GM21825 (cell line): ENCODE results near the gene PRICKLE4.

ENCODE experiments used
- ATAC-seq: cut with Tn5 transposase; IDR thresholded peaks from one replicate; pipeline ENCODE4 v1.9.1; 2021; ENCODE audit warnings: mild to moderate bottlenecking, moderate library complexity; ENCODE audit not compliant: unreplicated experiment

The PRICKLE4 gene, protein sequence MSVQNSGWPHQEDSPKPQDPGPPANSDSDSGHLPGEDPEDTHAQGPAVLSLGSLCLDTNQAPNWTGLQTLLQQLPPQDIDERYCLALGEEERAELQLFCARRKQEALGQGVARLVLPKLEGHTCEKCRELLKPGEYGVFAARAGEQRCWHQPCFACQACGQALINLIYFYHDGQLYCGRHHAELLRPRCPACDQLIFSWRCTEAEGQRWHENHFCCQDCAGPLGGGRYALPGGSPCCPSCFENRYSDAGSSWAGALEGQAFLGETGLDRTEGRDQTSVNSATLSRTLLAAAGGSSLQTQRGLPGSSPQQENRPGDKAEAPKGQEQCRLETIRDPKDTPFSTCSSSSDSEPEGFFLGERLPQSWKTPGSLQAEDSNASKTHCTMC

DNA sequence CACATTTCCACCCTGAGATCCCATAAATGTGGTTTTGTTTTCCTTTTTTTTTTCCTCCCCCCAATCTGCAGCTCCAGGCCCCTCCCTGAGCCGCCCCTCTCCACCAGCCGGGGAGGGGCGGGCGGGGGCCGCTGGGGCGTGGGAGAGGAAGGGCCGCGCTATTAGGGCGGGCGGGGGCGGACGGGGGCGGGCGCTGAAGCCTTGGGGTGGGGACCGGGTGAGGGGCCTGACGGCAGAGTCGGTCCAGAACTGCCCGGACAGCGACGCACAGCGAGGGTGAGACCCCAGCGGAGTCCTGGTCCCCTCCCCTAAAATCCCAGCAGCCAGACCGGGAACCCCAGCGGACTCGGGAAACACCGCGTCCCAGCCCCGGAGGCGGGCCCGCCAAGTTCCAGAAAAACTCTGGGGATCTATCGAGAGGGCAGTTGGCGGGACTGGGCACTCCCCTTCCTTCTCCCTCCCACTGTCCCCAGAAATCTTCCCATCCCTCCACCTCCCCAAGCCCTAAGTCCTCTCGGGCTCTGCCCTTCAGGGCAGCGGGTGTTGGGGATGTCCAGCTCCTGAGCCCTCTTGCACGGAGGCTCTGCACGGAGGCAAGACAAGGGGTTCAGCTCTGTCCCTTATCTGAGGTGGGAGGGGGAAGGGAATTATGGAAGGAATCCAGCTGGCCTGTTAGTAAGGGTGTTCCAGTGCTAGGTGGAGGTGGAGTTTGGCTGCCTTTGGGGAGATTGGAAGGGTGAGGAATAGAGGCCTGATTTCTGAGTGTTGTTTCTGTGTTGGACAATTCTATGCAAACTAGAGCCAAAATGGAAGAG, at the start of gene PRICKLE4:
PRICKLE4 (plus strand) TSS at position 232 of the 815 bp plus-strand sequence. CDS start 2,692 bp downstream, outside the sequence.
- no peak for ATAC-seq

DNA sequence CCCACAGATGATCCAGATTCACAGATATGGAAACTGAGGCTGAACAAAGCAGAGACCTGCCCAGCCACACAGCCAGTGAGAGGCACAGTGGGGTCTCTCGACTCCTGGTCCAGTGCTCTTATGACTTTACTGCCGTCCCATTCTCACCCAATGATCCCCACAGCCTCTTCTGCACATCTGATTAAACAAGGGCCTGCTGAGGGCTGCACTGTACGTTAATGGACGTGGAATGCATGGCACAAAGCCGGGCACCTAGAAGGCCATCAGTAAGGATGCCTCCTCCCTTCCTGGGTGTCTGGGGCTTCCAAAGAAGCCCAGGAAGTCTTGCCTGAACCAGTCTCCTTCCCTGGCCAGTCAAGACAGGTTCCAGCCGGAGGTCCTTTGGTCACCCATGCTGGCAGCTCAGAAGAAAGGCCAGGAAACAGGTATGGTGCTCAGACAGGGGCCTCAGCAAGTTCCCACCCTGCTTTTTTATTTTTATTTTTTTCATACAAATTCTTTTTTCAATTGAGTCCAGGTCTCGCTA, 49.0 kb upstream of the PRICKLE4 start:
- no peak for ATAC-seq

DNA sequence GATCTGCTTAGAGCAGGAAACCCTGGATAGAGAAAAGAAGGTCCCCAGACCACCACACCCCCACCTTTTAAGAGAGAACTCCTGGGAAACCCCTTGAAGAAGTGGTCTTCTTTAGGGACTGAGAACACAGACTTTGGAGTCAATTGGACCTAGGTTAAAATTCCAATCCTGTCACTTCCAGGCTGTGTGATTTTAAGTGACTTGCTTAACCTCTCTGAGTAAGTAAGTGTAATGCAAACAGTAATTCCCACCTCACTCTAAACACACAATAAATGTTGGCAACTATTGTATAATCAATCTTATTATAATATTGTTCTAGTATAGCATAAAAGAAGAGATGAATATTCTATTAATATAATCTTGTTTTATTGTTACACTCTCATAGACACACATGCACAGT, 48.4 kb upstream of the PRICKLE4 start:
- no peak for ATAC-seq

DNA sequence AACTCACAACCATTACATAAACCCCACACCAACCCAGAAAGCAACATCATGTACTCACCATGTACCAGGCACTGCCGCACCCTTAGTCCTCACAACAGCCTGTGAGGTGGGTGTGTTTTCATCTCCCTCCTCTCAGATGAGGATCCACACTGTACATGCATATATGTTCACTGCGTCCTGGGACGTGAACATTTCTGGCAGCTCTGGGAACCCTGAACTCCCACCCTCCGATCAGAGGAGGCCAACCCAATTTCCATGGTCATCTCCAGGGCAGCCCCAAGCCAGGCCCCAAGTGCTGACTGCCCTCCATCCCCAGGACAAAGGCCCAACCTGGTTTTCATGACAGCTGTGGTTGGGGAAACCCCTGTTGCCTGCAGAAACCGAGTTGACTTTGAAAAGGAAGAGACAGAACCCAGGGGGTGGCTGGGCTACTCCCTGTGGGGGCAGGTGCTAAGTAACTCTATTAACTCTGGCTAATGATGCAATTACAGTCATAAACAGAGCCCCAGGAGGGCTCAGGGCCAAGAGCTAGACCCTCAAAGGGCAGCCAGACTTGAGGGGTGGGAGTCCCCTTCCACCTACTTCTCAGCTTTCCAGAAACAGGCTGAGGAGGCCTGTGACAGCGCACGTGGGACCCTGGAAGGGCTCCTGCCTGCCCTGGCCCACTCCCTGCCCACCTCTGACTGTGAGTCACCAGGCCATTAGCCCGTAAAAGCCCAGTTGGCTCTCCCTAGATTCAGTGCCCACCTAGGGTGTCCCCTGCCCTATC, 47.8 kb upstream of the PRICKLE4 start:
- peak; percentile 25 for ATAC-seq

DNA sequence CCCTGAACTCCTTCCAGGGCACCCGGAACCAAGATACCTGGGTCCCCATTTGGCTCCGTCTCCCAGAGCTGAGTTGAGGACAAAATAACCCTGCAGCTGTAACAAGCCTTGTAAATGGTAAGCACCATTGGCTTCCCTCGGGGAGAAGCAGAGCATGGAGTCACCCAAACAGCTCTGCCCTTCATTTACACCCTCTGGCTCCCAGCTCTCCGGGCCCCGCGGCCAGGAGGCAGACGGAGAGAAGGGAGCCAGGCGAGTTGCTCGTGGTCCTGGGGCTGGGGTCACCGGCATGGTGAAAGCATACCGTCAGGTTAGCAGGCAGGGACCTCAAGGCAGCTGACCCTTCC, 47.2 kb upstream of the PRICKLE4 start:
- no peak for ATAC-seq

DNA sequence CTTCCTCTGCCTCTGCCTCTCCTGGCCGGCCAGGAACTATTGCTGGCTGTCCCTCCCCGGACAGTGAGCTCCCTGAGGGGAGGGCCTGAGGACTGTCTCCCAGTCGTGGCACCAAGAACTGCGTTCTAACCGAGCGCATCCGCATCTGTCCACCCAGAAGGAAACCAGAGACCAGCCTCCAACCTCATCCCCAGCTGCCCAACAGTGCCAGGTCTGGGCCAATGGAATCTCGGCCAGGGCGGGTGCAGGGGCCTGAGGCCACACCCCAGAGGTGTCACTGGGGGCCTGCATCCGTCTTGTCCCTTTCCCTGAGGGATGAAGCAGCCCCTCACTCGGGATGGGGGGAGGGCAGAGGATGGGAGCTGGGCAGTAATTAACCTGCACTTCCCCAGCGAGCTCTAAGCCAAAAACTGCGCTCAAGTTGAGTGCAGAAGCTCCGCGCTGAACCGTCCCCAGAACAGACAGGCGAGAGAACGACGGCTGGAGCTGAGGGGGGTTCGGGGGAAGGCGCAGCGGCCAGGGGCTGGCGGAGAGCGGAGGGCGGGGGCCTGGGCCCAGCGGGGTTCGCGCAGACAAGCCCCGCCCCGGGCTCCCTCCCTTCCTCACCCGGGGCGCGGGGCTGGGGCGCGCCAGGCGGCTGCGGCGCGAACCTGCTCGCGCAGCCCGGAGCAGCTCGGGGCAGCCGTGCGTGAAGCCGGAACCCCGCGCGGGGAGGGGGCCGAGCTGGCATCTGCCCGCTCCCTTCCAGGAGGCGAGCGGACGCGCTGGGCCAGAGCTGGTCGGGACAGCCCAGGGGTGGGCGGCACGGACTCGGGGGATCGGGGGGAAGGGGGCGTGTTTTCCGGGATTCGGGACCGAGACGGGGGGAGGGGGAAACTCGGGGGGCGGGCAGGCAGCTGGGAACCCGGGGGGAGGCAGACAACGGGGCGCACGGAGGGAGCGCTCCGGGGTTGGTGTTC, 46.6 kb upstream of the PRICKLE4 start:
- peak; percentile 43 for ATAC-seq

DNA sequence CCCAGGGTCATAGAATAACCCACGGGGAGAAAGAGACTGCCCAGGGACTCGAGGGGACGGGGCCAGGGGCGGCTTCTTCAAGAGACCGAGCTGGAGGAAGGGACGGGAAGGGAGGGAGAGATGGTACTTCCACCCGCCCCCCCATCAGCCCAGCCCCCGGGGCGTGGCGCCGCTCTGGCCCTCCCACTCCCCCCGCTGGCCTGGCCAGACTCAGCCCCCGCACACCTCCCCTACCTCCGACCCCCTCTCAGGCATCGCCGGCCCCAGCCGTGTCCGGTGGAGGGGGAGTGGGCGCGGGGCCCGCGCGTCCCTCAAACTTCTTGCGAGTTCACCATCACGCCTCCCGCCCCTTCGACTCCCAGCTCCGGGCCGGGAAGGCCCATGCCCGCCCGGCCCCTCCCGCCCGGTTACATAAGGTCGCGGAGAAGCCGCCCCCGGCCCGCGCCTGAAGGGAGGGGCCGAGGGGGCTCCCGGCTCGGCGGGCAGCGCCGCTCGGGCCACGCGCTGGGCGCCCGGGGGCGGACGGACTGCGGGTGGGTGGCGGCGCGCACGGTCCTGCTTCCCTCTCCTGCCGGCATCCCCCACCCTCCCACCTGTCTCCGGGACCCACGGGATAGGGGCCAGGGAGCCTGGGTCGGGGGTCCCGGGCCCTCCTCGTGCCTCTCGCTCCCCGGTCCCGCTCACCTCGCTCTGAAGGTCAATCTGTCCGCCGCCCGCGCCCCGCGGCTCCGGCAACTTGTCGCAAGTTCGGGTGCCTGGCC, 45.7 kb upstream of the PRICKLE4 start:
- ATAC-seq, result peak; percentile 13

DNA sequence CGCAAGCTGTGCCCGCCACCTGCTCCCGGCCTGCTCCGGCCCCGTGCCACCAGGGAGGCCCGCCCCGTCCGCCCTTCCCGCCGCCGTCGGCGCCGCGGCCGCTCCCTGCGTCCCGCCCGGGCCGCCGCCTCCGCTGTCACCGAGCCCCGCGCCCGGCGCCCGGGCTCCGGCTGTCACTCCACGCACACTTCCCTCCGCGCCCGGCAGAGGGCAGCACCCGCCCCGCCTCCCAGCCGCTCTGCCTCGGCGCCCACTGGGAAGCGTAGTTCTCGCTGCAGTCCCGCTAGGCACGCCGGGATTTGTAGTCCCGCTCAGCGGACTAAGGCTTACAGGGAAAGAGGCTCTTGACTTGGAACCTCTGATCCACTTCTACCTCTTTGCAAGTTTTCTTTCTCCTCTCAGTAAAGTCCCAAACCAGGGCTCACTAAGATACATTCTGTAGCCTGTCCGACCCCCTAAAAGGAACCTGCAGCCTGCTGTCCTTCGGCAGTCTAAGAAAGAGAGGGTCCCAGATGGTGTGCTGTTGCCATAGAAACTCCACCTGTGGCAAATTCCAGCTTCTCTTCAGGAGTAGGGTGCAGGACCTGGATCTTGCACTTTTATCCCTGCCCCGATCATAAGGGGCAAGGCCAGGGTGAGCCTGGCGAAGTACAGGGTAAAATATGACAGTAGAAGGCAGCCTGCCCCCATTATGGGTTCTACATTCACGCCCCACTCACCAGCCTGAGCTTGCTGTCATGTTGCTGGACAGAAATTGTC, 45.0 kb upstream of the PRICKLE4 start, which contains the start of gene TFEB:
TFEB (minus strand) TSS at position 182 of the 759 bp plus-strand sequence. CDS start 44,395 bp downstream, outside the sequence.
- ATAC-seq, result peak; percentile 46

DNA sequence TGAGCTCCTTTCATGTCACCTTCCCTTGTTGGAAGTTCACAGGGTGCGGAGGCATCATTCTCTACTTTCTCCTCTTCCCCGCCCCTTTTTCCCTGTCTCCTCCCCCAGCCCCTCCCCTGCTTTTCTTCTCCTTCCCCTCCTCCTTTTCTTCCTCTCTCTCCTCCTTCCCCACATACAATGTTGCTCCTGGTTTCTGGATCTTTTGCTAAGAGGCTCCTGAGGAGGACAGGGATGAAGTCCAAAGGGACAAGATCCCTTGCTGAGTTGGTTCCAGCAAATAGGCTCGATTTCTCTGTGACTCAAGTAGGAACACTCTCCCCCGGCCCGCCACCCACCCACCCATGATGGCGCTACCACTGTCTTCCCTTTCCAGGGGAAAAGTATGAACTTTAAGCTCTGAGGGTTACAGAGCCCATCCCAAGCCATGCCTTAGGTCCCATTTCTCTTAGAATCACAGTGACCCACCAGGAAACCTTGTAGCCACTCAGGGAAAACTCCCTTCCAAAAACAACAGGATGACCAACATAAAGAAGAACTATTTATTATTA, 44.3 kb upstream of the PRICKLE4 start:
- ATAC-seq, result no peak

DNA sequence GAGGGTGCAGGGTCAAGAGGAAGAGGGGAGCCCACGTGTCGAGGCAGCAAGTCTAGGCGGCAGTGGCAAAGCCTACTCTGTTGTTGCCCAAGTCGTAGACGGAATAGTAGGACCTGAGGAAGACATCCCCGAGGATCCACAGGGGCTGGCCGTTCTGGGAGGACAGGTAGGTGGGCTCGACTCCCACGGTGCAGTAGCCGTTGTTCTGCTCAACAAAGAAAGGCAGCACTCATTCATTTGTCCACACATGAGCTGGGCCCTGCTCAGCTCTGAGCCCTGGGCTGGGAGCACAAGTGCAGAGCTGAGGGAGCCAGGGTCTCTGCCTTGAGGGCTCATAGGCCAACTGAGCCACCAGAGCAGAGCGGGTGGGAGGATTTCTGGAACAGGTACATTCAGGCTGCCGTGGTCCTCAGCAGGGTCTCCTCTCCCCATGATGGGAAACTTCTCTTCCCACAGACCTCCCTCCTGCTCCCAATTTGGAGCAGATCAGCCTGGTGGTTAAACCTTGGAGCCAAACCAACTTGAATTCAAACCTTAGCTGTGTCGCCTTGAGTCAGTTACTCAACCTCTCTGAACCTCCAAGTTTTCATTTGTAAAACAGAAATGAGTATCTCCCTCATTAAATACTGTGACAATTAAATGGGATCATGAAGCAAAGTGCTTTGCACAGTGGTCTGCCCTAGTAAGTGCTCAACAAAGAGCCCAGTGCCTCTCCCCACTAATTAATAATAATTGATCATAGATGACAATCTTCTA, 43.6 kb upstream of the PRICKLE4 start:
- ATAC-seq, result no peak

DNA sequence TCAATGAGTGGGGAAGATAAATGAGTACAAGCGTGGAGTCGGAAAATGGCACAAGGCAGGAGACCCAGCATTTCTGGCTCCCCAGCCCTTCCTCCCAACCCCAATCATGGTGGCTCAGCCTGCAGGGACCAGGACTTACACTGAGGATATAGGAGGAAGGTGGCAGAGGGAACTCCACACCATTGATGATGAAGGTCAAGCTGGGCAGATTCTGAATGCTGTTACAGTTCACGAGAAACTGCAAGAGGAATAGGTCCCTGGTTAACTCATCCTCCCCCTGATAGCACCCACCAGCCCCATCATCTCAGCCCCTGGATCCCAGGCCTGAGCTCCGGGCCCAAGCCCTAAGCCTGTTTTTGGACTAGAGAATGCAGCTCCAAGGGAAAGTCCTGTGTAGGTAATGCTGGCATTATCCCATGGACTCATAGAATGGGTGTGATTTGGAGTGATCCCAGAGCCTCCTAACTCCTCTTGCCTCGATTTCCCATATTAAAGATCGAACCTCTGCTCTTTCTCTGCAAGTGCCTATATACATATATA, 42.9 kb upstream of the PRICKLE4 start:
- ATAC-seq, result no peak

DNA sequence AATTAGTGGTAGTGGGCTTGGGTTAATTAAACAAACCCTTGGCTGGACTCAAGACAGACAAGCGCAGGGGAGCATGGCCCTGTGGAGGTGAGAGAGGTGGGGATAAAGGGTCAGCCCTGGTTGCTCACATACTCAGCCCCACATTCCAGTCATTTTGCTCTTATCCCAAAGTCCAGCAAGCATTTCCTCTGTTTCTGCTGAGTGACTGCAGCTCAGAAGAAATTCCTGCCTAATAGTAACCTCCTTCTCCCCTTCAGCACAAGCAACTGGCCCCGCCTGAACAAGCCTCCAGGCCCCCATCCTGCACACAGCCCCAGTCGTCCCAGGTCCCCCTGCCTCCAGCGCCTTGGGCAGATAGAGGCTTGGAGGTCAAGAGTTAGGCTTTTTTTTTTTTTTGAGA, 41.5 kb upstream of the PRICKLE4 start:
- ATAC-seq, result no peak

DNA sequence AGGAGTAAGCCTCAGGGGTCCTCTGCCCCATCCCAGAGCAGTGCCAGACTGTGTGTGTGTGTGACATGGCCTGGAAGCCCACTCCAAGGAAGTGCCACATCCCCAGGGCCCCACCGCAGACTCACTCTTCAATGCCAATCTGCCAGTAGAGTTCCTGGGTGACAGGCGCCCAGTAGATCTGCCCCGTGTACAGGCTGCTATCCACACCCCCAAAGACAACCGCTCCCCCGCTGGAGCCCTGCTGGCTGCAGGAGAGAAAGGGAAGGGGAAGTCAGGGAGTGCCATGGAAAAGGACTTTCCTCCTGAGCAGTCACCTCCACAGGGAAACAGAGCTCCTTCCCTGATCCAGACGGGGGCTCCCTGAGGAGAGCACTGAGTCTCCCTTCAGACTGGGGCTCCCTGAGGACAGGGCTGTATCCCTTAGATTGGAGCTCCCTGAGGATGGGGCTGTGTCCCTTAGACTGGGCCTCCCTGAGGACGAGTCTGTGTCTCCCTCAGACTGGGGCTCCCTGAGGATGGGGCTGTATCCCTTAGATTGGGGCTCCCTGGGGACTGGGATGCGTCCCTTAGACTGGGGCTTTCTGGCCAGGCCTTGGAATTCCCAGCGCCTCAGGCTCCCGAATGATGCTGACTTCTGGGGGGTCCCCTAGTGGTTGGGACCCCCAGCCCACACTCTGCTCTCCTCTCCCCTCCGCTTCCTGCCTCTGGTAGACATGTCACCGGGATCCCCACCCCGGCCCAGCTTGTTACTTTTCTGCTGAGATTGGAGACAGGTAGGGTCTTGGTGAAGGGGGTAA, 40.0 kb upstream of the PRICKLE4 start:
- ATAC-seq, result no peak

DNA sequence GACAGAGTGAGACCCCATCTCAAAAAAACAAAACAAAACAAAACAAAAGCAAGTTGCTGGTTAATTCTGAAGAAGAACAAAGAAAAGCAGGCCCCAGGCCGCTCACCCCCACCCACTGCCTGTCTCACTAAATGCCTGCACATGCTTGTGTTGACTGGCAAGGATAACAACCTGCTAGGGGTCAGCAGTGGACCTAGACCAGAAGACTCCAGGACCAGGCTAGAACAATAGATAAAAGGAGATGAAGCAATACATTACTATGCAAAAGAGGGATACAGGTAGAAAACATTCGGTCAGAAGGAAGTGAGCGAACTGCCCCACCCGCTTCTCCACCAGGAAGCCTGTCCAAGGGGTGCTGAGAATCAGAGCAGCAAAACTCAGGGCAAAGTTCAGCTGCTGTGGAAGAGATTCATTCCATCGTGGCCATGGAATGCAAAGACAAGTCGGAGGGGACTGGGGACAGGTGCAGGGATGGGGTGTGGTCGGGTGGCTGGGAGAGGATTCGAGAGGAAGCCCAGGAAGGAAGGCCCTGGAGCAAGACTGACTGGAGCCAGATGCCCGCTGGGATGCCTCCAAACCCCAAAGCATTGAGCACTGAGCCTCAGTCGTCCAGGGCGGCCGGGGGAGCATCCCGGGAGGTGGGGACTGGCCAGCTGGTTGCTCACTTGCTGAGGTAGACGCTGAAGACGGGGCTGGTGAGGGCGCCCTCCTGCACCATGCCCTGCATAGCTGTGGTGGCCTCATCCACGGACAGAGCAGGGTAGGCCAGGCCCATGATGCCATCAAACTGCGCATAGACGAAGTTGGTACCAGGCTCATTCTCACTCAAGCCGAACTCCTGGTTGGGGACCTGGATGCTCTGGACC, 38.7 kb upstream of the PRICKLE4 start:
- ATAC-seq, result no peak
